GM08714 (cell line): ENCODE results near the gene SLC35D3.
"Not testable (repeated sequence)": the region's sequence is repeated elsewhere in the genome, so short reads cannot be mapped to it uniquely, and the experiment has no call there.

Experiments used
- H3K4me3 ChIP-seq: fragments of 200-500 bp; sonication (Bioruptor generic); 2 replicates; pipeline ENCODE4 v1.5.1; 2014; ENCODE audit warnings: mild to moderate bottlenecking, low read length, inconsistent platforms
- ZNF274 ChIP-seq: IDR thresholded peaks from 2 replicates; pipeline ENCODE4 v1.6.1; 2012; ENCODE audit warnings: mild to moderate bottlenecking, low read depth, low read length

The SLC35D3 gene, protein sequence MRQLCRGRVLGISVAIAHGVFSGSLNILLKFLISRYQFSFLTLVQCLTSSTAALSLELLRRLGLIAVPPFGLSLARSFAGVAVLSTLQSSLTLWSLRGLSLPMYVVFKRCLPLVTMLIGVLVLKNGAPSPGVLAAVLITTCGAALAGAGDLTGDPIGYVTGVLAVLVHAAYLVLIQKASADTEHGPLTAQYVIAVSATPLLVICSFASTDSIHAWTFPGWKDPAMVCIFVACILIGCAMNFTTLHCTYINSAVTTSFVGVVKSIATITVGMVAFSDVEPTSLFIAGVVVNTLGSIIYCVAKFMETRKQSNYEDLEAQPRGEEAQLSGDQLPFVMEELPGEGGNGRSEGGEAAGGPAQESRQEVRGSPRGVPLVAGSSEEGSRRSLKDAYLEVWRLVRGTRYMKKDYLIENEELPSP

DNA sequence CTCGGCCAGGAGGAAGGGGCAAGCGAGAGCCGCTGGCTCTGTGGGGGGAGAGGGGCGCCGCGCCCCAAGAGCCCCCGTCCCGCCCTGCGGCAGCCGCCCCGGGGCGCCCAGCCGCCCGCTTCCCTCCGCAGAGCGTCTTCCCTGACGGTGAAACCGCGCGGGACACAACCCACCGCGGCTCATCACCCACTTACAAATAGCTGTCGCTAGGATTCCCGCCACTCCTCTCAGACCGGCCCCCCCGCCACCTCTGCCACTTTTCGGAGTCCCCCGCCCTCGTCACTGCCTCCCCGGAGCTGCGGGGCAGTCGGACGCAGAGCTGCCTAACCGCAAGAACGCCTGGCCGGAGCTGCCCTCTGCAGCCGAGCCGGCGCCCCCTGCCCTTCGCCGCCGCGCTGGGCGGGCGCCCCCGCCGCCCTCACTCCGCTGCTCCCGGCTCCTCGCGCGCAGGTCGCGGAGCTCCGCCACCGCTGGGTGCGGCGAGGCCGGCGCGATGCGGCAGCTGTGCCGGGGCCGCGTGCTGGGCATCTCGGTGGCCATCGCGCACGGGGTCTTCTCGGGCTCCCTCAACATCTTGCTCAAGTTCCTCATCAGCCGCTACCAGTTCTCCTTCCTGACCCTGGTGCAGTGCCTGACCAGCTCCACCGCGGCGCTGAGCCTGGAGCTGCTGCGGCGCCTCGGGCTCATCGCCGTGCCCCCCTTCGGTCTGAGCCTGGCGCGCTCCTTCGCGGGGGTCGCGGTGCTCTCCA lies at the start of gene SLC35D3:
Gene SLC35D3 (plus strand): TSS at position 366 of the 749 bp plus-strand sequence. CDS start 128 bp downstream, at position 494.
- H3K4me3 ChIP-seq = peak within 1 kb of the TSS; percentile 72
- TF ChIP-seq ZNF274 = no peak

DNA sequence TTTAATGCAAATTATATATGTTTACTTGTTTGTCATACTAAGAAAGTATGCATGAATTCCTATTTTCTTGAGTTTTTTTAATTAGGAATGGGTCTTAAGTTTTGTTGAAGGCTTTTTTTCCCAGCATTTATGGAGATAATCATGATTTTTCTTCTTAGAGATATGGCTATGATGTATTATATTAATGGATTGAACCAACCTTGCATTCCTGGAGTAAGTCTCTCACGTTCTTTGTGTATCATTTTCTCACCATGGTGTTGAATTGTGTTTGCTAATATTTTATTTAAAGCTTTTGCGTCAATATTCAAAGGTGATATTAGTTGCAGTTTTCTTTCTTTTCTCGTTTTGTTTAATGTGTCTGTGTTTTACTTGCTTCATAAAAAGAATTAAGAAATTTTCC lies 48.4 kb upstream of the SLC35D3 start:
- no peak for TF ChIP-seq ZNF274
- H3K4me3 ChIP-seq = no peak overlapping the region

DNA sequence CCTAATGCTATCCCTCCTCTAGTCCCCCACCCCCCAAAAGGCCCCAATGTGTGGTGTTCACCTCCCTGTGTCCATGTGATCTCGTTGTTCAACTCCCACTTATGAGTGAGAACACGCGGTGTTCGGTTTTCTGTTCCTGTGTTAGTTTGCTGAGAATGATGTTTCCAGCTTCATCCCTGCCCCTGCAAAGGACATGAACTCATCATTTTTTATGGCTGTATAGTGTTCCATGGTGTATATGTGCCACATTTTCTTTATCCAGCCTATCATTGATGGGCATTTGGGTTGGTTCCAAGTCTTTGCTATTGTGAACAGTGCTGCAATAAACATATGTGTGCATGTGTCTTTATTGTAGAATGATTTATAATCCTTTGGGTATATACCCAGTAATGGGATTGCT lies 45.6 kb upstream of the SLC35D3 start:
- not testable (repeated sequence) for H3K4me3 ChIP-seq

DNA sequence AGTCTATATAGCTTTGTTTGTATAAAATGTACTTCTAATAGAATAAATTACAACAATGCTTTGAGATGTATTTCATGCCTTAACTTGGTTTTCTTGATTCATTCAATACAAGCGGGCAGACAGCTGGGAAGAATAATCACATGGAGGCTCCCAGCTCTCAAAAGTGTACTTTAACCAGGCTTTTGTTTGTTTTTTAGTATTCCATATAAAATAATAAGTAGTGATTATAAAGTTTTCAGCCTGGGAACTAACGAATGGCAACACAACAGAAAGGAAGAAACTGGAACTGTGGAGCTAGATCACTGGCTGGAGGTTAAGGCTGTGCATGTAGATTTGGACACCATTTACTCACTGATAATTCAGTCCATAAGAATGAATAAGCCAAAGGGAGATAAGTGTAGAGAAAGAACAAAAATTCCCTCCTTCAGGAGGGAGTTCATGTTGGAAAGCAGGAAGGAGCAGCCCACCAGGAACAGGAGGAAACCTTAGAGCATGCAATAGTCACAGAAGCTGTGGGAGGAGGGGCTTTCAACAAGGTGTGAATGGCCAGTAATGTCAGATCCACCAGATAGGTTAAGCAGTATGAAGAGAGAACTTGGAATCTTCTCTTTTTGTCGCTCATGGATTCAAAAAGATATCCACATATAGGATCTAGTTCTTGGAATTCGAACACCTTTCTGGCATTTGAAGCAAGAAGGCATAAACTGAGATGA lies 41.2 kb upstream of the SLC35D3 start:
- no peak for TF ChIP-seq ZNF274
- H3K4me3 ChIP-seq = no peak overlapping the region

DNA sequence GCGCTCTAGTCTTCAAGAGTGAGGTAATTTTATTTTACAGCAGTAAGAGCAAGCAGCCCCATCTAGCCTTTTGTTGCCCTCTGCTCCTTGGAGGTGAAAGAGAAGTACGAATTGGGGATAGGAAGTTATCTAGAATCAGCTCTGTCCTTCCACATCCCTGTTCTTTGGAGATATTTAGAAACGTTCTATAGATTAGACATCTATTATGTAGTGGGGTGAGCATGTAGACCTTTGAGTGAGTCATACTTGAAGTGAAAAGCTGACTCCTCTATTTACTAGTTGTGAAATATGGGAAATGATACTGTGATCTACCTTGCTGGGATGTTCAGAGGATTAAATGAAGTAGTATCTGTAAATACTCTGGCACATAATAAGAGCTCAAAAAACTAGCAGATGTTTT lies 36.0 kb upstream of the SLC35D3 start:
- TF ChIP-seq ZNF274 = no peak
- H3K4me3 ChIP-seq = no peak overlapping the region

DNA sequence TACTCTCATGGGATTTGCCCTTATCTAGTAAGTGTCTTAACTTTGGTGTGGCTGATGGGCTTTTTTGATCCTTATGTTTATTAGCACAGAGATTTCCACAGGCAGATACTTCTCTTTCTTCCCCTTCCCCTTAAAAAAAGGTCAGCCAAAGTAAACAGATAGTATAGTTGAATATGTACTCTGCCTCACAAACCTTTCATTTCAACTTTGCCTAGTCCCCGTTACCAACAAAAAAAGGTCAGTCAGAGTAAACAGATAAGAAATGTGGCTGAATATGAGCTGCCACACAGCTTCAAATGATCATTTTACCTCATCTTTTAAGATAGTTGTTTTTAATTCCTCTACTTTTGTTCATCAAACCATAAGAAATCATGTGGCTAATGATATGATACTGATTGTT lies 34.1 kb upstream of the SLC35D3 start:
- H3K4me3 ChIP-seq = no peak overlapping the region
- TF ChIP-seq ZNF274 = no peak

DNA sequence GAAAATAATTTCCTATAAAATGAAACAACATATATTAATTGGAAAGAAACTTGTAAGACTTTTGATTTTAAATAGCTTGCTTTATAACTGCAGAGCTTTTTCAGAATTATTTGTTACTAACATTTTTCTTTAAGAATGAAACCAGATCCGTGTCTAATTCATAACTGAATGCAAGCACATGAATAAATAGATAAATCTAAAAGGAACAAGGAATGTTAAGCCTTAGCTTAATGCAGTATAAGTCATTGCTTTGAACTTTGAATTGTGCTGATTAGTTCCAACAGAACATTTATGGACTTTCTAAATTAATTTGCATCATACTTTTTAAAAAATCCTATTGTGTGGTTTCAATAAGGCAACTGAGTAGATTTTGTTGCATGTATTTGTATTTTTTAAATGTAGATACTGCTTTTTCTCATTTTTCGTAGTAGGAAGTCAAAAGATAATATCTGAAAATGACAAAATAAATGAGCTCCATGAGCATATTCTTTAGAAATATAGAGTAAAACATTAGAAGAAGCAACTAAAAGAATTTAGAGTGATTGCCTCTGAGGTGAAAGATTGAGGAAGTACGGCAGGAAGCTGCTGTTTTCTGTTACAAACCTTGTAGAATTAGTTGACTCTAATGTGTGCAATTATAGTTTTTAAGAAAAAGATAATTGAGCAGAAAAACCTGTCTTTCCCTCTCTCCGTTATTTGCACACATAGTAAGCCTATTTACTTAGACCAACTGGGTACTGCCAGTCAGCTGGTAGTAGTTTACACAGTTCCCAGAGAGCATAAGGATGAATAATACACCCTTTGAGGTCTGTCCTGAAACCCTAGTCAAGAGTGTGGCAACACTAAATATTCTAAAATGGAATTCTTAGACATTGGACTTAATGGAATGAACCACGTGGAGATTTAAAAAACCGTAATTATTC lies 32.6 kb upstream of the SLC35D3 start:
- TF ChIP-seq ZNF274 = no peak
- H3K4me3 ChIP-seq = no peak overlapping the region

DNA sequence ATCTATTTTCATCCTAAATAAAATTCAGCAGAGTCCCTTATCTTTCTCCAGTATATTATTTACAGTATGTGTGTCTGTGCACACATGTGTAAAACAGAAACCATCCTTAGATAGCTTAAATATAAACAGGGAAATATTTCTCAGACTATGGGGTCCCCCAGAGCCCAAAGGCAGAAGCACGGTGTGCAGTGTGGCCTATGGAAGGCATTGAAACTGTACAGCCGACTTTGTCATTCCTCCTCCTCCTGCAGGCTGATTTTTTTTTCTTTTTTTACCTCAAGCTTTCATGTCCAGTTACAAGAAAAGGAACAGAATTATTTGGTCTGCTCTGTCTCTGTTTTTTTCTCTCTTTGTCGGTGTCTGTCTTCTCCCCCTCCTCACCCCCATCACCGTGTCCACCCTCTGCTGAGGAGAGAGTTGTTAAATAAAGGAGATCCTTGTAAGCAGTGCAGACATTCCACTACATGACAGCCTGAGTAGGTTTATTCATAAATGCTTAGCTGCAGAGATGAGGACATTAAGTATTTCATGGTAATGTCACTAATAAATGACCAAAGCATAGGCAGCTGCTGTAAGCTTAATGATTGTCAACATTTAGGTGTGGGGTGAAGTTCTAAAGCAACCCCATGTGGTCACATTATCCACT lies 31.8 kb upstream of the SLC35D3 start:
- TF ChIP-seq ZNF274 = no peak
- no peak overlapping the region for H3K4me3 ChIP-seq

DNA sequence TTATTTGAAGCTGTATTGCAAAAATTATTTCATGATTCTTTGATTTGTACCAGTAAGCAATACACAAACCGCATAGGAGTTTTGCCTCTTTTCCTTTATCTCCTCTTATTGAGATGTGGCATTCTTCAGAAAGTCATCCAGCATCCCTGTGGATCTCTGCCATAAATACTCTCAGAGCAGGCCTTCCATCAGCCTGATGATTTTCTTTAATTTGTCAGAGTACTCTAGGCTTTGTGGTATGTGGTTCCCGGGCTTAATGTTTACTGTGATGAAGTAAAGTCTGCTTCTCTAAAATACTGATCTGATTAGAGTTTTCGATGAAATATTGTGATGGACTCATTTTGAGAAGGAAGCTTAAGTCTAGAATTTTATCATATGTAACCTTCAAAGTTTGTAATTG lies 31.1 kb upstream of the SLC35D3 start:
- TF ChIP-seq ZNF274 = no peak
- no peak overlapping the region for H3K4me3 ChIP-seq

DNA sequence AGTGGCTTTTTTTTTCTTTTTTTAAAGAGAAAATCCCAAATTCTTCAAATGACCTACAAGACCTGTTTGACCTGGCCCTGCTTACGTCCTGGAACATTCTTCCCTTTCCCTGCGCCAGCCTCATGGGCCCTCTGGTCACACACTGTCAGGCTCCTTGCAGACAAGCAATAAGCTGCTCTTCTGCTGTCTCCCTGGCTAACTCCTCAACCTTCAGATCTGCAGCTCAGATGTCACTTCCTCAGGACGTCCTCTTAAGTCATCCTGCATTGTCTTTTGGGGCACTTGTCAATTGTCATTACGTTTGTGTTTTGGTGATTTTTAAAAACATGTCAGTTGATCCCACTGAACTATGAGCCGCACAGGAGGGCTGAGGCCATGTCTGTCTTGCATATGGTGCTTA lies 28.9 kb upstream of the SLC35D3 start:
- TF ChIP-seq ZNF274 = no peak
- no peak overlapping the region for H3K4me3 ChIP-seq

DNA sequence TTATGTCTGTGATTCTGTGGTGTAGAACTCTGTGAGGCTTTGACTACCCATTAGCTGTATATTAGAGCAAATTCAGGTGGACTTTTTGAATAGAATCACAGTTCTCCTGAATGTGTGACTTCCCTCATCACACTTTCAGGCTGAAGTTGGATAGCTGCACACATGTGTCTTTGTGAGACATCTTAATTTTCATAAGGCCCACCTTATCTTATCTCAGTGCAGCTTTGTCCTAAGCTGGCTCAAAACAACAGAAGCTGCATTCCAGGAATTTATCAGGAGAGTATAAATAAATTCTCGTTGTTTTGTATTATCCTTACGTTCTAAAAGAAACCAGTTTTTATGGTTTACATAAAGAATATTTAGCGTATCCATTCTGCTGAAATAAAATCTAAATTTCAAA lies 26.2 kb upstream of the SLC35D3 start:
- TF ChIP-seq ZNF274 = no peak
- no peak overlapping the region for H3K4me3 ChIP-seq

DNA sequence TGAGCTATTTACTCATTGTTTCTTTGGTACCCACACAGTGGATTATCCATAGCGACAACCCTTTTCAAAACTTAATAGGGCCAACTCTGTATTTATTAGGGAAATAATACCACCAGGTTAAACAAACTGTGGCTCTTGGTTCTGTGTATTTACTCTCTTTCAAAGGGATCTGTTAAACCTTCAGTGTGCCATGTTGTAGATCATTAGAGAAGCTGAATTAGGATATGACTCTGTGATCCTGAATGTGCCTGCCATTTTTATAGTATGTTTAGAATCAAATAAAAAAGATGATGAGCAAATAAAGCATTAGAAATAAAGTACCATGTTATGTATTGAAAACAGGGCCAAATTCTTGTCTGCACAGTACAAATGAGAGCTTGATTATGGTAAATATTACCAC lies 25.0 kb upstream of the SLC35D3 start:
- TF ChIP-seq ZNF274 = no peak
- H3K4me3 ChIP-seq = no peak overlapping the region

DNA sequence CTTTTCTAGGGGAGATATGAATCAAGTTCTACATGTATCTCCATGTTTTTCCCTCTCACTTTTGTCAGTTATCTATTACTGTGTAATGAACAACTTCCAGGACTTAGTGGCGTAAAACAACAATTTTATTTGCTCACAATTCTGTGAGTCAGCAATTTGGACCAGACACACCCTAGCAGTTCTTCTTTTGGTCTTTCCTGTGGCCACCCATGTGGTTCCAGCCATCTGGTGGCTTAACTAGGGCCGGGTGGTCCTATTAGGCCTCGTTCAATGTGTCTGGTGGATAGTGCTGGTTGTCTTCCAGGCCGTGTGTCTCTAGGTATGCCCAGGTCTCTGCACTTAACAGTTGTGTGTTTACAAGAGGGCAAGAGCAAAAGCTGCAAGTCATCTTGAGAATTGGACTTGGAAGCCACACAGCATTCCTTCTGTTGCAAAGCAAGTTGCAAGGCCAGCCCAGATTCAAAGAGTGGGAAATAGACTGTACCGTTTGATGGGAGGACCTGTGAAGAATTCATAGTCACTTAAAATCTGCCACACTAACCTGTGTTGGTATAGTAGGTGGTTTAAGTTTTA lies 20.8 kb upstream of the SLC35D3 start:
- H3K4me3 ChIP-seq = no peak overlapping the region
- no peak for TF ChIP-seq ZNF274

DNA sequence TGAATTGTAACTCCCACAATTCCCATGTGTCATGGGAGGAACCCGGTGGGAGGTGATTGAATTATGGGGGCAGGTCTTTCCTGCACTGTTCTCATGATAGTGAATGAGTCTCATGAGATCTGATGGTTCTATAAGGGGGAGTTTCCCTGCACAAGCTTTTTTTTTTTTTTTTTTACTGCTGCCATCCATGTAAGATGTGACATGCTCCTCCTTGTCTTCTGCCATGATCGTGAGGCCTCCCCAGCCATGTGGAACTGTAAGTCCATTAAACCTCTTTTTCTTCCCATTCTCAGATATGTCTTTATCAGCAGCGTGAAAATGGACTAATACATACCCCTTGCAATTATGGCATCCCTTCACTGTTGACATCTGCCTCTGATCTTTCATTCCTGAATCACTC lies 17.6 kb upstream of the SLC35D3 start:
- H3K4me3 ChIP-seq = not testable (repeated sequence)
